ENCODE data around the gene SEC23IP. TPM values are rescaled to one million over a fixed set of nuclear protein-coding genes. Genes with fewer than 3 reads are reported as not detected.

The SEC23IP gene
- total RNA-seq = 15.3 and 15.4 TPM in 2 replicates

DNA sequence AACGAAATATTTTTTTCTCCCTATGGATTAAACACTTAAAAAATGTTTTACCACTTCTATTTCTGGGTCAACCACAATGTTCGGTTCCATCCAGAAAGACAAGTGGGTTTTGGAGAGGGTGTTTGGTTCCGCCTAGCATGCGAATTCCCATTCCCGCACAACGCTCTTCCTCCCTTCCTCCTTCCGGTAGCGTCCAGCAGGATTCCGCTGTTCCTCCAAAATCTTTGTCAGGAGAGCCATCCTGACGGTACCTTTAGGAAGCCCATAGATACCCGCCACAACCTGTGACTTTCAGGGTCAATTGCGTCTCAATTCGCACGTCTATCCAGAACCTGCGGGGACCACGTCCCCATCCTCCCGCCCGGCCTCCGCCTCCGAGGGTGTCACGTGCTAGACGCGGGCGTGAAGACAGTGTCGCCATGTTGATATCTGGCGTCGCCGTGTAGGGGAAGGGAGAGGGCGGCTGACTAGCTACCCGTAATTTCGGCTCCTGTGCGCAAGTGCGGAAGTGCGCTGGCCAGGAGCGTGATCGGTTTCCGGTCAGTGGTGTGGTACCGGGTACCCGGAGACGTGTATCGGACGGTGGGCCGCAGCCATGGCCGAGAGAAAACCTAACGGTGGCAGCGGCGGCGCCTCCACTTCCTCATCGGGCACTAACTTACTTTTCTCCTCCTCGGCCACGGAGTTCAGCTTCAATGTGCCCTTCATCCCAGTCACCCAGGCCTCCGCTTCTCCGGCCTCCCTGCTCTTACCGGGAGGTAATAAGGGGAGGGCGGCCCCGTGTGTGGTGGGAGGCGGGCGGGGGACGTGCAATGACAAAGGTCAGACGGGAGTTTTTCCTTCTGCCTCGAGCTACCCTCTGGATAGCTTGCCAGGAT lies at the start of gene SEC23IP:
SEC23IP (plus strand) TSS at position 543 of the 878 bp plus-strand sequence; CDS start at position 596, 53 bp downstream.

DNA sequence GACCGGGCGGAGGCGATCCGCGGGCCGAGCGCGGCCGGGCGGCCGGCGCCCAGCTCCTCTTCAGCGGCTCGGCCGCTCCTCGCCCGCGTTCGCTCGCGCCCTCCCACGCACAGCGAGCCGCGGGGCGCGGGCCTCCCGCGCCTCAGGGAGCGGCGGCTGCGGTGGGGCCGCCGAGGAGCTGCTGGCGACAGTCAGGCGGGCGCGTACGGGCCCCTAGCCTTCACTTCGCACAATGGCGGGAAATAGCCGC lies 20.0 kb upstream of the SEC23IP start, which contains the start of gene MCMBP:
MCMBP (minus strand) TSS at position 234 of the 250 bp plus-strand sequence. CDS start 259 bp downstream, outside the sequence.

Other genes with a start within 250 kb of the SEC23IP start
- gene BAG3, start 241.3 kb upstream of the SEC23IP start, total RNA-seq = 11.3 and 16.2 TPM in 2 replicates
- gene INPP5F, start 166.7 kb upstream of the SEC23IP start, total RNA-seq = 12.0 and 13.2 TPM in 2 replicates
- 61.6 and 62.9 TPM in 2 replicates for gene MCMBP, start 19.9 kb upstream of the SEC23IP start, total RNA-seq

All from tracheal epithelial cell (primary cell).